ENCODE results near the gene LCE5A. TPM values are rescaled to one million over a fixed set of nuclear protein-coding genes. Genes with fewer than 3 reads are reported as not detected.

Gene LCE5A
- total RNA-seq = not detected in 2 replicates

DNA sequence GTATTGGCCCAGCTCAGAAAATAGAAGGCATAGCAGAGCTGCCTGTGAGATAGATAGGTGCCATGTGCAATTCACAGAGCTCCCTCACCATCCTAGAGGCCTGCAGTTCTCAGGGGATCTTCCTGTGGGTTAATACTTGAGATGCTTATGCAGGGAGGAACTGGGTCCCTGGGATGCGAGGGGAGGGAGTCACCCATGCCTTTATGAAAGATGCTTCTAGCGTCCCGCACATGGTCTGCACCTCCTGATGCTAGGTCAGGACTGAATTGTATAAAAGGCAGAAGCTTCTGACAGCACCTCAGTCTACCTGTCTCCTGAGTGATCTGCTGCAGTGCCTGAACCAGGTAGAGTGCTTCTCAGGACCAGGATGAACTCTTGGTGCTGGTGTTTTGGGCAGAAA is at the start of gene LCE5A:
LCE5A (plus strand) TSS at position 301 of the 400 bp plus-strand sequence. CDS start 732 bp downstream, outside the sequence.

Other genes with a start within 250 kb of the LCE5A start
- not detected in 2 replicates for gene FLG, start 185.6 kb upstream of the LCE5A start, total RNA-seq
- not detected in 2 replicates for gene FLG2, start 150.8 kb upstream of the LCE5A start, total RNA-seq
- gene CRNN, start 96.5 kb upstream of the LCE5A start, total RNA-seq = not detected in 2 replicates
- gene CRCT1, start 3.7 kb downstream of the LCE5A start, total RNA-seq = not detected in 2 replicates
- gene LCE3E, start 56.0 kb downstream of the LCE5A start, total RNA-seq = not detected in 2 replicates
- not detected in 2 replicates for gene LCE3D, start 69.7 kb downstream of the LCE5A start, total RNA-seq
- not detected in 2 replicates for gene LCE3C, start 89.4 kb downstream of the LCE5A start, total RNA-seq
- gene LCE3B, start 103.0 kb downstream of the LCE5A start, total RNA-seq = not detected in 2 replicates
- not detected in 2 replicates for gene LCE3A, start 112.3 kb downstream of the LCE5A start, total RNA-seq
- not detected in 2 replicates for gene LCE2D, start 152.6 kb downstream of the LCE5A start, total RNA-seq
- gene LCE2C, start 164.5 kb downstream of the LCE5A start, total RNA-seq = not detected in 2 replicates
- not detected in 2 replicates for gene LCE2B, start 175.3 kb downstream of the LCE5A start, total RNA-seq
- not detected in 2 replicates for gene LCE2A, start 187.5 kb downstream of the LCE5A start, total RNA-seq
- gene LCE4A, start 197.4 kb downstream of the LCE5A start, total RNA-seq = not detected in 2 replicates
- not detected in 2 replicates for gene KPRP, start 247.2 kb downstream of the LCE5A start, total RNA-seq

Data from bronchus fibroblast of lung (primary cell).